HTERT RPE-1 (cell line): Measurements from ENCODE around the gene CCRL2.
"Not testable (repeated sequence)": the region's sequence is repeated elsewhere in the genome, so short reads cannot be mapped to it uniquely, and the experiment has no call there.

ENCODE experiments used
- in situ Hi-C: fragments of 300-500 bp; cut with MboI; formaldehyde crosslinking; loops from 4 replicates; pipeline ENCODE4 v1.14.3; 2020; ENCODE audit warnings: low sequenced_read_pairs

The CCRL2 gene

DNA sequence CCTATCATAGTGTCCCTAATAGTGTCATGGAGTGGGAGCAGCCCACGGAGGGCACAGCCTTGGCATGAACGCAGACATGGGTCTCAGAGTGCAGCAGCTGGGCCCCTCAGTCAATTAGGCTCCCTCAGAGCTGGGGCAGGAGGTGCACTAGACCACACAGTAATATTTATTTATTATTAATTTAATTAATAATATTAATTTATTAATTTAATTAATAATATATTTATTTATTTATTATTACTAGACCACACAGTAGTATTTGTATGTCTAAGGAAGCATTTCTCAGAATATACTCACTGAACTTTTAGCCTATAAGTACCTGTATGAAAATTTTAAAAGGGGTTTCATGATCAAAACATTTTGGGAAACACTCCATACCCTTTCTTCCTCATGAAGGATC is 5.5 kb upstream of the CCRL2 start:
- in situ Hi-C loops = no loop called here

DNA sequence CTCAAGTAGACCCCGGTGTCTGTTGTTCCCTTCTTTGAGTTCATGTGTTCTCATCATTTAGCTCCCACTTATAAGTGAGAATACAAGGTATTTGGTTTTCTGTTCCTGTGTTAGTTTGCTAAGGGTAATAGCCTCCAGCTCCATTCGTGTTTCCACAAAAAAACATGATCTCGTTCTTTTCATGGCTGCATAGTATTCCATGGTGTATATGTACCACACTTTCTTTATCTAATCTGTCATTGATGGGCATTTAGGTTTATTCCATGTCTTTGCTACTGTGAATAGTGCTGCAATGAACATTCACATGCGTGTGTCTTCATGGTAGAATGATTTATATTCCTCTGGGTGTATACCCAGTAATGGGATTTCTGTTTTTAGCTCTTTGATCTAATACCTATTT is 4.2 kb upstream of the CCRL2 start:
- in situ Hi-C loops = not testable (repeated sequence)

DNA sequence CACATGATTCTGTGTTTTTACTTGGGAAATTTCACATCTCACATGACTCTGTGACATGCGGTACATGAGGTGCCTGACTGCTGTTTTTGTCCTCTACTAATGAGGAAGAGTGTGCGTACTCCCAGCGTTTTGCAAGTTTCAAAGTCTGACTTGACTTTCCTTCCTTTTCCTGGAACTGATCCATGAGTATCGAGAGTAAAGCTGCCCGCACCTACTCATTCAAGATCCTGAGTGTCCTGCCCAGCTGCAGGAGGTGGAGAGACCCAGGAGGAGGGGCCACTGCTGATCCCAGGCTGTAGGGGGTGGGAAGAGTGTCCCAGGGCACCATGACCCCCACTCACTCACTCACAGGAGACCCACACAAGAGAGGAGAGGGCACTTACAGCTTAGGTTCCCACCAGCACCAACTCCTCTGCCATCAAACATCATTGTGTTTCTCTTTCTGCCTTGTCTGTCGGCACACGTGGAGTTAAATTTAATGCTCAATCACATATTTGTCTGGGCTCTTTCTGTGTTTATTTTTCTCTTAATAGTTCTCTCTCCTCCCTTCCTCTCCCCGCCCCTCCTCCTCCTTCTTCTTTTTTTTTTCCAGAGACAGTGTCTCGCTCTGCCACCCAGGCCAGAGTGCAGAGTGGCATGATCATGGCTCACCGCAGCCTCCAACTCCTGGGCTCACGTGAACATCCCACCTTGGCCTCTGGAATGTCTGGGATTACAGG is 1.6 kb upstream of the CCRL2 start:
- in situ Hi-C loops = no loop called here

DNA sequence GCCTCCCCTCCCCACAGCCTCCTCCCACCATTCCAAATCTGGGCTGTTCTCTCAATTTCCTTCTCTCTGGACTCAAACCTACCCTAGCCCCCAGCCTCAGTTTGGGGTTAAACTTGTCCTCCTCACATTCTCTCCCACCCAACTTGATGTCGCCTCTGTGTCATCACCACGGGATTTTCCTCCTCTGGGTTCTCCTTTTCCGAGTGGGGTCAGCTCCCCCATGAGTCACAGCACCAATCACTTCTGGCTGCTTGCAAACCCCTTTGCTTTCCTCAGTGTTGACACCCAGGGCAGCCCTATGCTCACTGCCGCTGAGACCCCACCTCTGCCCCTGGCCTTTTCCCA is 644 bp upstream of the CCRL2 start:
- in situ Hi-C loops = no loop called here

DNA sequence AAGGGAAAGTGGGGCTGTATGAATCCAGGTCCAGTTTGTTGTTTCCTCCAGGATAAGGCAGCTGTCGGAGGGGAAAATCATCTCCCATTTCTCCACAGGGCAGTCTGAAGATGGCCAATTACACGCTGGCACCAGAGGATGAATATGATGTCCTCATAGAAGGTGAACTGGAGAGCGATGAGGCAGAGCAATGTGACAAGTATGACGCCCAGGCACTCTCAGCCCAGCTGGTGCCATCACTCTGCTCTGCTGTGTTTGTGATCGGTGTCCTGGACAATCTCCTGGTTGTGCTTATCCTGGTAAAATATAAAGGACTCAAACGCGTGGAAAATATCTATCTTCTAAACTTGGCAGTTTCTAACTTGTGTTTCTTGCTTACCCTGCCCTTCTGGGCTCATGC is 911 bp downstream of the CCRL2 start:
- in situ Hi-C loops = no loop called here

DNA sequence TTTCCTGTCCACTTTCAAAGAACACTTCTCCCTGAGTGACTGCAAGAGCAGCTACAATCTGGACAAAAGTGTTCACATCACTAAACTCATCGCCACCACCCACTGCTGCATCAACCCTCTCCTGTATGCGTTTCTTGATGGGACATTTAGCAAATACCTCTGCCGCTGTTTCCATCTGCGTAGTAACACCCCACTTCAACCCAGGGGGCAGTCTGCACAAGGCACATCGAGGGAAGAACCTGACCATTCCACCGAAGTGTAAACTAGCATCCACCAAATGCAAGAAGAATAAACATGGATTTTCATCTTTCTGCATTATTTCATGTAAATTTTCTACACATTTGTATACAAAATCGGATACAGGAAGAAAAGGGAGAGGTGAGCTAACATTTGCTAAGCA is 1.8 kb downstream of the CCRL2 start:
- in situ Hi-C loops = no loop called here

DNA sequence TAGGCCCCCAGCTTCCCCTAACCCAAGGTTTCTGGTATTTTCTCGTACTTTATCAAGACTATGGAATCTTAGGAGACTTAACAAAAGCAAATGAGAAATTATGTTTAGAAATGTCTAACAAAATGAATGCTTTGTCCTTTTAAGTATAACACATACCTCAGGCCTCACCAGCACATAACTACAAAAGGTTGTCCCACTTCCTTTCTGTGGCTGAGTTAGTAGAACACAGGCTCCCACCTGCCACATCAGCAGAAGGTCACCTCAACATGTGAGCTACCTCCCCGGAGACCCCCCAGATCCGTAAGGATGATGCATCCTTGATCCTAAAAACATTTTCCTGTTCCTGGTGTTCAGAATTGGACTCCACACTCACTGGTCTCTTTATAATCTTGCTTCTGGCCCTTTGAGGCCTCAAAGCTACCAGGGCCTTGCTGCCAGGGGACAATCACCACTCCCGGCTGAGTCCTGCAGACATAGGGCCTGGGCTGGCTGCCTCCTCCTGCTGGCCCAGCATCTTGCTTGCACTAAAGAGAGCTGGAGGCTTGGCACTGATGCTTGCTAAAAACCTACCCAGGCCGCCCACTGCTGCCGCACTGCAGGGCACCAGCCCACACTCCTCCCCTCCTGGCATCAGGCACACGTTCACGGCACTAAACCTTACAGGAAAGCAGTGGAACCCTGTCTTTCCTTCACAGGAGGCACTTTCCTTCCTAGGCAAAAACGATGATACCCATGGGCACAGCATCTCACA is 2.9 kb downstream of the CCRL2 start:
- in situ Hi-C loops = no loop called here

DNA sequence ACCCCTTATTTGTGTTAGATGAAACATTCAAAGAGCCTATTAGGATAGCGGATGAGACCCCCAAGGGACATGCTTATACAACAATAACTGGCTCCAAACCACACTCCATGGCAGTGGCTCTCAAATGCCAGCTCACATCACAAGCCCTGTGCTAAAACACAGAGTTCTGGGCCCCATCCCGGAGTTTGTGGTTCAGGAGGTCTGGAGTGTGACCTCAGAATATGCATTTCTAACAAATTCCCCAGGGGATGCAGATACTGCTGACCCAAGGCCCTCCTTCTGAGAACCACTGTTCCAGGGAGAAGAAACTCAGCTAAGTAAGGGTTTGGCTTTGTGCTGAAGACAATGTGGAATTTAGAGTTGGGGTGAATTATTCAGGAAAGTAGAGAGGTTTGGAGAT is 3.6 kb downstream of the CCRL2 start:
- in situ Hi-C loops = no loop called here

DNA sequence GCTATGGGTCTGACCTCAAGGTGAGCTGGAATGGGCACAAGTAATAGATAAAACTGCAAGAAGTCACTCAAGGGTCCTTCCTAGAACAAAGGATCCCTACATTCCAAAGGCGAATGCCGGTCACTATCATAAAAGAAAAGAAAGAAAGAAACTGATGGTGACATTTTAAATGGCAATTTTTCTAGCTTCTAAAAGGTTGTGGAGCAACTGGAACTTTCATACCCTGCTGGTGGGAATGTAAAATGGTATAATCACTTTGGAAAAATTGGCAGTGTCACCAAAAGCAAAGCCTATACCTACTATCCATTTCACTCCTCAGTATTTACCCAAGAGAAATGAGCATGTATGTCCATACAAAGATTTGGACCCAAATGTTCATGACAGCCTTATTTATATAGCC is 4.2 kb downstream of the CCRL2 start:
- in situ Hi-C loops = no loop called here

DNA sequence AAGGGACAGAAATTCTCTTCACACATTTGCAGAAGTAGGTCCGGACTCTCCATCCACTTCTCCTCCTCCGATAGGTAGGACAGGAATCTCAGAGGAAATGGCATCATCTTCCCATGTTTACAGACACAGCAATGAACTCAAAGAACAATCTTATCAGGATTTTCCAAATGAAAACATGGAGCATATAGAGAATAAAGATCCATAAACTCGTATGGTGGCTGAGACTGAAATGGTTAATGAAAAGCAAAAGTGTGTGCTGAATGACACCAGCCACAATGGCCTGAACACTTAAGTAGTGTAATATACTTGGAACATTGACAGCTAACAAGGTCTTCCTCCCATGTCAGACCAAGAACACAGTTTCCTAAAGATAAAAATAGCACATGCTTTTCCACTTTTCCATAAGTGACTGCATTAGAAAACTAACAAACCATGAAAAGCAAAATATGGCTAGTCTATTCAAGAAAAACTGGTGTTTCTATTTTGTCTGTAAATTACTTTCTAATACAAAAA is 5.8 kb downstream of the CCRL2 start:
- in situ Hi-C loops = no loop called here

DNA sequence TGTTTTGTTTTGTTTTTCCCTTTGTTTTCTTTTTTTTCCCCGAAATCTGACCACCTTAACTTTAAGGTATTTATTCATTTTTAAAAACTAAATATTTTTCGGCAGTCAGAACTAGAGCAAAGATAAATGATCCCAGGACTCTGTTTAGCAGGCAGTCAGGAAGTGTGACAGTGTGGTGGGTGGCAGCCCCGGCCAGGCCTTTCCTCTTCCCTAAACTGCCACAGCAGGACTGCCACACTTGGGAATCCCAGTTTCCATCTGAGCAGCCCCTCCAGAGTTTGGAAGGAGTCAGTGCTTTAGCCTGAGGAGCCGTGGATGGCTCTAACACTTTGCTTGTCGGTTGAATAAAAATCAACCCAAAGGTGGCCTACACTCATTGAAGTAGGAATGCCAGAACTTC is 6.9 kb downstream of the CCRL2 start:
- in situ Hi-C loops = no loop called here

DNA sequence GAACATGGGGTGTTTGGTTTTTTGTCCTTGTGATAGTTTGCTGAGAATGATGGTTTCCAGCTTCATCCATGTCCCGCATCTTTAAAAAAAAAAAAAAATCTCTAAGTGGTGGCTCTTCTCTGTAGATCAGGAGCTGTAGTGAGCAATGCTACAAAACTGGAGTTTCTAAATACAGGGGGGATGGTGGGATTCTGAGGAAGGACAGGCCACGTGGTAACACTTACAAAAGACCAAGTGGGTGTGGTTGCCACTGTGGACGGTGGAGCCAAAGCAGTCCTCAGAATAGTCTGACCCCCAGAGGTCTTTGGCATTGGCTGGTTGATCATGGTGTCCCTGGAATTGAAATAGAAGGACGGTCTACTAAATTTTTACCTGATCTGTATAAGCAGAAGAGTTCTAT is 7.7 kb downstream of the CCRL2 start:
- in situ Hi-C loops = no loop called here

DNA sequence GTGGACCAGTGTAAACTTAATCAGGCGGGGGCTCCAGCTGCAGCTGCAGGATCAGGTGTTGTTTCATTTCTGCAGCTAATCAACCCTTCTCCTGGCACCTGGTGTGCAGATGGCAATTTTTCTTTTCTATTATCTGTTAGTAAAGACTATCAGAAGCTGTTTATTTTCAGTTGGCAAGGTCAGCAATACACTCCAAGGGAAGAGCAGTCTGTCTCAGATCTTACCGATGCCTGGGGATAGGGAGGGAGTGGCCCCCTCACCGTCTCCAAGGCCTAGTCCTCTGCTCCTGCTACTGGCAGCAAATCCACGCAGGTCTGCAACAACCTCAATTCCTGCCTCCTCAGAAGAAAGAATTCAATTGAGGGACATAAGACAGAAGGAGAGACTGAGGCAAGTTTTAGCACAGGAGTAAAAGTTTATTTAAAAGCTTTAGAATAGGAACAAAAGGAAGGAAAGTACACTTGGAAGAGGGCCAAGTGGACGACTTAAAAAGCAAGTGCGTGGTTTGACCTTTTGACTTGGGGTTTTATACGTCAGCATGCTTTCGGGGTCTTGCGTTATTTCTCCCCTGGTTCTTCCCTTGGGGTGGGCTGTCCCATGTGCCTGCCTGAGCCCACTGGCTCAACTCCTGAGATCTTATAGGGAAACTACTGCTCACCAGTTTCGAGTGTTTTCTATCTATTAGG is 9.2 kb downstream of the CCRL2 start:
- in situ Hi-C loops = no loop called here

DNA sequence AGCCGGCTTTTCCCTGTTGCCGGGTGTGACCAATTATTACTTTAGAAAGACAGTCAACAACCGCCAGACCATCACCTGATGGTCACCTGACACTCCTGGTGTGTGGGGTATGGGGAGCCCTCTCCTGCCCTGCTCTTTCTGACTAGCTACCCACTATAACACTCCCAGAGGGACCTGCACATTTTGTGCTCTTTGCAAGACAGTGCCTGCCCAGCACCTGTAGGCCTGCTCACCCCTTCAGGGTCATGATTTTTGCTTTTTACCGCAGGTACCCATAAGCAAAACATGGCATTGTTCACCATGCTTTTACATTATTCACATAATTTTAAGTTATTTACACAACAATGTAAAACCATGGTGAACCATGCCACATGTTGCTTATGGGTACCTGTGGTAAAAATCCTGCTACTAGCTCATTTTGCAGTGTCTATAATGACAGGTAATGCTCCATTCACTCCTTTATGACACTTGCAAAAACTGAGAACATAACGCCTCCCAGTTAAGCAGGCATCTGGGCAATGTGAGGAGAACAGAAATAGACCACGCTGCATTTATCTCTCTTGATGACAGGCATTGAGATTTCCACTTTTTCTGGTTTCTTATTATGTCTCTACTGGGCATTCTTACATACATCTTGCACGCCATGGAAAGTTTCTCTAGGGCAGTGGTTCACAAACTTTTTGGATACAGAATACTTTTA is 9.9 kb downstream of the CCRL2 start:
- in situ Hi-C loops = no loop called here

DNA sequence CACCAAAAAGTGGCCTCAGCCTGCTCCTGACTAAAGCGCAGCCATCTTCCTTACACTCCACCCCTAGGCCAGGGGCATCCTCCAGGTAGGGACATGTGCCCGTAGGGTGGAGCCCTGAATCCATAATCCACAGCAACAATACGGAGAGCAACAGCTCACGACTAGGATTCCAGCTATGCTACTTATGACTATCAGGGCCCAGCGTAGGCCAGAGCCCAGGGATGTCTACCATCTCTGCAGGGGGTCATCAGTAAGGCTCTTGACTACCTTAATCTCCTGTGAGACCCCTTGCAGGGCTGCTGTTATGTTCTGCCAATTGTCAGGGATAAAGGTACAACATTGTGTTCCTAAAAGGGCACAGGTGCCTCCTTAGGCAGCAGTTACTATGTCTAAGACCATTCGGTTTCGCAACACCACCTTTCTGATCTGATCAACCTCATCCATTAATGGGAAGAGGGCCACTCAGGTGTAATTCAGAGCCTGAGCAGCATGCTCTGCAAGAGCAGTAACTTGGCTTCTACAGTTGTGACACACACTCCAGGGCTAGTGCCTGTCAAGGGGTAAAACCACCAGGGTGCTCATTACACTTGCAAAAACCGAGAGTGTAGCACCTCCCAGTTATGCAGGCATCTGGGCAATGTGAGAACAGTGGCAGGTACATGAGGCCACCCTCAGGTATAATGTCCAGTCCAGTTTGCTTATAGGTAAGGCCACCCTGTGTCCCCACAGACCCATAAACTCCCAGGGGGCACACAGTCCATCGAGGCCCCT is 11.0 kb downstream of the CCRL2 start:
- in situ Hi-C loops = no loop called here

DNA sequence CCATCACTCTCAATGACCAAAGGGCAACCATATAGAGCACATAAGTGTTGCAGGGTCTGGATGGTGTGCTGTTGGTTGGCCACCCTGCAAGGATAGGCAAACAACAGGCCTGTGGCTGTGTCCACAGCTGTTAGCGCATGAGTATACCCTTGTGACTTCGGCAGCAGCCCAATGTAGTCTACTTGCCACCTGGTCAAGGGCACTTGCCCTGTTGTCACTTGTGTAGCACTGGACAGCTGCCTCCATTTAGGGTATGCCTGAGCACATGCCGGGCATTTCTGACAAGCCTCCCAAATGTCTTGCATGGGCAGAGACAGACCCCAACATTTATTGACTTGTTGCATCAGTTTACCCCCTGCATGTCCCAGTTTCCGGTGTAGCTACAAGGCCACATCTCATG is 12.8 kb downstream of the CCRL2 start:
- in situ Hi-C loops = no loop called here

DNA sequence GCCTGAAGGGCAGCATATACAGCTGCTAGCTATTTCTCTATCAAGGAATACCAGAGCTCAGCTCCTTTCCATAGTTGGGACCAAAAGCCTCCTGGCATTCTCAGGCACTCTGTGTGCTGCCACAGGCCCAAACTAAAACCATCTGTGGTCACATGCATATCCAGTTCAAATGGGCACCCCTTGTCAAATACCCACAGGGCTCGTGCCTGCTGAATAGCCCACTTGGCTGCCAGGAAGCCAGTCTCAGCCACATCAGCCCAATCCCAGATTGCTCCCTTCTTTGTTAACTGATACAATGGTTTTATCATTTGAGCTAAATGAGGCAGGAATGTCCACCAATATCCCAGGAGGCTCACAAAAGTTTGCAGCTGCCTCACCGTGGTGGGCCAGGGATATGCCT is 13.9 kb downstream of the CCRL2 start:
- in situ Hi-C loops = no loop called here

DNA sequence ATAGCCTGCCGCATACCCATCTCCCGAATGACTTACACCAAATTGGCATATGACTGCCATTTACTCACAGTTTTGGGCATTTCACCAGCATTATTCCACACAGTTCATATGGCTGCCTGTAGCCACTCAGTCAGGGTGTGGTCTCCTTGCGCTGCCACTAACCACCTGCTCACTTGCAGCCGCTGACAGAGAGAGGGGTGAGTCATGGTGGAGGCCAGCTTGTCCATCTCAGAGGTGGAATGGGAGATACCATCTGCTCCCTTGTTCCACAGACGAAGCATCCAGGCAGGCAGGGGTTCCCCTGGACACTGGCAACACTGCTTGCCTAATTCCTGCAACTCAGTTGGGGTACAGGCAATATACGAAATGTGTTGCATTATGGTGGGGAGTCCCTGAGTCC is 15.6 kb downstream of the CCRL2 start:
- in situ Hi-C loops = no loop called here

DNA sequence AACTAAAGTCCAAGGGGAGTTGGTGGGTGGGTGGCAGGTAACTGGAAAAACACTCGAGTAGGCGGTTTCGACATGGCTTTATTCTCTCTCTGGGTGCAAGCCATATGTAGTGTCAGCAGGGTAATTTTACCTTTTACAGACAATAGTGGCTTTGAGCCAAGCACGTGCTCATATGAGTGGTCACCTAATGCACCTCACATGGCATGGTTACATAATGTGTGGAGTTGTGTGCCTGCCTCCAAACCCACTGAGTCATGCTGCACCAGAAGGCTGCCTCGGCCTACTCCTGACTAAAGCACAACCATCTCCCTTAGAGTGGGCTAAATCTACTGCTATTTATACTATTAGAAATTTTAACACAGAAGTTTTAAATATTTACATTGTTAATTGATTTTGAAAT is 16.5 kb downstream of the CCRL2 start:
- in situ Hi-C loops = no loop called here

DNA sequence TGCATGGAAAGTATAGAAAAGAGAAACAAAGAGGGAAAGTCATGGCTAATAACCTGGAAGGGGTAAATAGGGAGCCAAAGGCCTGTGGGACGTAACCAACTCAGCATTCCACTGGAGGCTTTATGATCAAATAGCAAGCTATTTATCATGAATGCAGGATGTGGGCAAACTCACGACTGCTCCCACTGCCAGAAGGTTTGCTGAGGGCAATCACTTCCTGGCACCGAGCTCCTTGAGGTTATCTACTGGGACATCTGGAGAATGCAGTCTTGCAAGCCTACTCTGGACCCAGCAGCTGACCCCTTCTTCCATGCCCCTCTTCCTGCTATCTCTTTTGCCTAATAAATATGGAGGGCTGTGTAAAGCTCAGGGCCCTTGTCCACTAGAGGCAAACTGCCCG is 19.4 kb downstream of the CCRL2 start:
- in situ Hi-C loops = not testable (repeated sequence)

DNA sequence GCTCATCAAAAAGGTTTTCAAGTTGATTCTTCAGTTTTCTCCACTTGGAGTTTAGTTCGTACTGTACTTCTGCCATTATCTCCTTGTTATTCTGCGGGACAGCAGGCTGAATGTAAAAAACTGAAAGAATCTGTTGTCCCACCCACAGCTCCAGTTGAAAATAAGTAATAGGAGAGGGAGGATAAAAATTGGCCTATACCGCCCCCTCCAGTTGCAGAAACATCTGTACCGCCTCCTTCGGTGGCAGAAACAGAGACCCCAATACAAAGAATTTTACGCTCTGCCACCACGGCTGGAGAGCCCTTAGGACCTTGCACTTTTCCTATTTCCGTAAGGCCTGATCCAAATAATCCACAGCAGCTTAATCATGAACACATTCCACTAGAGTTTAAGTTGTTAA is 20.3 kb downstream of the CCRL2 start:
- in situ Hi-C loops = not testable (repeated sequence)
